GM12801 (cell line): ENCODE measurements around the gene CHRNE.

Experiments used
- TF ChIP-seq, protein P1 (sequence below): IDR thresholded peaks from one replicate; pipeline ENCODE4 v1.5.1; 2011; ENCODE audit warnings: control low read depth; ENCODE audit not compliant: insufficient read length; ENCODE audit errors: extremely low read depth

Gene CHRNE

DNA sequence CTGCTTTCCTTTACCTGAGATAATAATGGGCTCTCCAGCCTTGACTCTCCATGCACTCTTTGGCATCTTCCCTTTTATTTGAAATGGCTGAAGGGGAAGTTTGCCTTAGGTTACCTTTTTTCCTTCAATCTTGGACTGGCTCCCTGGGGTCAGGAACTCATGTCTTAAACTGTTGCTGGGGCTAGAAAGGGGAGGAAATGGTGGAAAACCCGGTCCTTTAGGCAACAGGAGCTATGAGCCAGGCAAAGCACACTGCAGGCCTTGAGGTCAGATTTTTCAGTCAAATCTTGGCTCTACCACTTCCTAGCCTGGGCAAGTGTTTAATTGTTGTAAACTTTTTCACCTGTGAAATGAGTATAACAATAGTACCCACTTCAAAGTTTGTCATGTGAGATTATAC lies 39.6 kb downstream of the CHRNE start:
- TF ChIP-seq, protein P1, sequence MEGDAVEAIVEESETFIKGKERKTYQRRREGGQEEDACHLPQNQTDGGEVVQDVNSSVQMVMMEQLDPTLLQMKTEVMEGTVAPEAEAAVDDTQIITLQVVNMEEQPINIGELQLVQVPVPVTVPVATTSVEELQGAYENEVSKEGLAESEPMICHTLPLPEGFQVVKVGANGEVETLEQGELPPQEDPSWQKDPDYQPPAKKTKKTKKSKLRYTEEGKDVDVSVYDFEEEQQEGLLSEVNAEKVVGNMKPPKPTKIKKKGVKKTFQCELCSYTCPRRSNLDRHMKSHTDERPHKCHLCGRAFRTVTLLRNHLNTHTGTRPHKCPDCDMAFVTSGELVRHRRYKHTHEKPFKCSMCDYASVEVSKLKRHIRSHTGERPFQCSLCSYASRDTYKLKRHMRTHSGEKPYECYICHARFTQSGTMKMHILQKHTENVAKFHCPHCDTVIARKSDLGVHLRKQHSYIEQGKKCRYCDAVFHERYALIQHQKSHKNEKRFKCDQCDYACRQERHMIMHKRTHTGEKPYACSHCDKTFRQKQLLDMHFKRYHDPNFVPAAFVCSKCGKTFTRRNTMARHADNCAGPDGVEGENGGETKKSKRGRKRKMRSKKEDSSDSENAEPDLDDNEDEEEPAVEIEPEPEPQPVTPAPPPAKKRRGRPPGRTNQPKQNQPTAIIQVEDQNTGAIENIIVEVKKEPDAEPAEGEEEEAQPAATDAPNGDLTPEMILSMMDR: no peak

DNA sequence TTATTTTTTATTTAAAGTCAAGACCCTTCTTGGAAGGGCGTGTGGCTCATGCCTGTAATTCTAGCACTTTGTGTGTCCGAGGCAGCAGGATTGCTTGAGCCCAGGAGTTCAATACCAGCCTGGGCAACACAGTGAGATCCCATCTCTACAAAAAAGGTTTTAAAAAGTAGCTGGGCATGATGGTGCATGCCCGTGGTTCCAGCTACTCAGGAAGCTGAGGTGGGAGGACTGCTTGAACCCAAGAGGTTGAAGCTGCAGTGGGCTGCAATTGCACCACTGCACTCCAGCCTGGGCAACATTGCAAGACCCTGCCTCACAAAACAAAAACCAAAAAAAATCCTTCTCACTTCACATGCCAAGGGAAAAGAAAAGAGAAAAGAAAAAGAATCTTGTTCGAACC lies 40.2 kb downstream of the CHRNE start:
- TF ChIP-seq, protein P1: no peak

DNA sequence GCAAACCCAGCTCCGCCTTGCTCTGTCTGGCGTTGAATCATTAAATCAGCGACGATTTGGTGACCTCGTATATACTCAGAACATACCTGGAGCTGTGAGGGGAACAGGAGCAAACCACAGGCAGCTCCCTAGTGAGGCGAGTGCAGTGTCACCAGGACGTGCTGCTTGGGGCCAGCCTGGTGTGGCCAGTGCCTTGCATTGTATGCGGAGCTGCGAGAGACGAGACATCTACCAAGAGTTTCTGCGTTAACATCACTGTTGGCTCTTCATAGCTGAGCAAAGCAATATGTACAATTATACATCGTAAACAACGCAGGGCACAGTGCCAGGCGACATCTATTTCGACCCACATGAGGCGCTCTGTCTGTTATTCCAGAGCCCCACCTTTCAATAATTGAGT lies 41.8 kb downstream of the CHRNE start:
- TF ChIP-seq, protein P1: no peak

DNA sequence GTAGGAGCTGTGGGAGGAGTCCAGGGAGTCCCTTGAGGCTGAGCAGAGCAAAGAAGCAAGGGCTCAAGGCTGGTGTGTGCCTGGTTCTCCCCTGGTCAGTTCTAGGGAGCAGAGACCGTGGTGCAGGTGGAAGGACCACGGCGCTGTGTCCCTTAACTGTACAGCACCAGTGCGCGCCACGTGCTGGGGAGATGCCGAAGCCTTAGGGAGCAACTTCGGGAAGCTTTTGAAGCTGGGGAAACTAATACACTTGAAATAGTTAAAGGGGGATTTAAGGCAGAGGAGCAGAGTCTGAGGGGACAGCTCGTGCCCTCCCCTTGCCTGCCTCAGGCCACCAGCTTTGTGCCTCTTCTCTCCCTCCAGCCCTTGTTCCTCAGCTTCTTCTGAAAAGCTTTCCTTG lies 42.2 kb downstream of the CHRNE start:
- TF ChIP-seq, protein P1: no peak

DNA sequence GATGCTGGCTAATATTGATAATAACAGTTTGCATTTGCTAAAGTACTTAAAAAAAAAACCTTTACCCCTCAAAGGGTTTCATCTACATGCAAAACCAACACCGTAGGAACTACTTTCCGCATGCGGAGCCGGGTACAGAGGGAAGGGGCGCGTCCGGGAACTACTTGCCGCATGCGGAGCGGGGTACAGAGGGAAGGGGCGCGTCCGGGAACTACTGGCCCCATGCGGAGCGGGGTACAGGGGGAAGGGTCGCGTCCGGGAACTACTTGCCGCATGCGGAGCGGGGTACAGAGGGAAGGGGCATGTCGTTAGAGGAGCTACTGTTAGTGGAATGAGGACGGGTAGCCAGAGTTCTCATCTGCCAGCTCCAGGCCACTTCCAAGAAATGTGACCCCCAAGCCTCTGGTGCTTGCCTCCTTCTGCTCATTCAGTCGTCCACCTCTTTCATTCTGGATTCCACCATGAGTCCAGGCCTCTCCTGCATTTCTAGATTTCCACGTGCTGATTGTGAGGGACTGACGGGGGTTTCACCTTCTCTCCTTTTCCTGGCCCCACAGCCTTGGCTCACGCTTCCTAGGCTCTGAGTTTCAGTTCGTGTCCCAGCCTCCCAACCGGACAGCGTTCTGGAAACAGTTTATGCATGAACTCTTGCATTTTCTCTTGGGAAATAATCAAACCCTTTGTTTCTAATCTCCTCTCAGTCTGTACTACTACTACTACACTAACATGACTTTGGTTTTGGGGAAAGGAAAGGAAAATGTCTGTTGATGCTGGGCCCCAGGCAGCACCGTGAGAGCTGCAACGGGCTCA lies 42.9 kb downstream of the CHRNE start:
- TF ChIP-seq, protein P1: no peak

DNA sequence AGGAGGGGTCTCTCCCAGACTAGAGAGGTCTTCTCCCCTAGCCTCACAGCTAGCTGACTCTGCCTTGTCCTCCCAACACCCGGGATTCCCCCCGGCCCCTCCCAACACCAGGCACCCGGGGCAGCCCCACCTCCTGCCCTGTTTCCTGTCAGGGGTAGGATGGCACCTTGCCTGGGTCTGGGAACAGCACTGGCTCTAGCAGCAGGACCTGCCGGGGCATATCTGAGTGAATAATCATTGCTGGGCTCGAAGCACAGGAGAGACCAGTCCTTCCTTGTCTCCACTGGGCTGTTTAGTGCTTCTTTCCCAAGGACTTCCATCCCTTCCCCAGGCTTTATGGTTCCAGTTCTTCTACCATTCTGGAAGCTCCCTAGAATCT lies 44.0 kb downstream of the CHRNE start:
- TF ChIP-seq, protein P1: no peak

DNA sequence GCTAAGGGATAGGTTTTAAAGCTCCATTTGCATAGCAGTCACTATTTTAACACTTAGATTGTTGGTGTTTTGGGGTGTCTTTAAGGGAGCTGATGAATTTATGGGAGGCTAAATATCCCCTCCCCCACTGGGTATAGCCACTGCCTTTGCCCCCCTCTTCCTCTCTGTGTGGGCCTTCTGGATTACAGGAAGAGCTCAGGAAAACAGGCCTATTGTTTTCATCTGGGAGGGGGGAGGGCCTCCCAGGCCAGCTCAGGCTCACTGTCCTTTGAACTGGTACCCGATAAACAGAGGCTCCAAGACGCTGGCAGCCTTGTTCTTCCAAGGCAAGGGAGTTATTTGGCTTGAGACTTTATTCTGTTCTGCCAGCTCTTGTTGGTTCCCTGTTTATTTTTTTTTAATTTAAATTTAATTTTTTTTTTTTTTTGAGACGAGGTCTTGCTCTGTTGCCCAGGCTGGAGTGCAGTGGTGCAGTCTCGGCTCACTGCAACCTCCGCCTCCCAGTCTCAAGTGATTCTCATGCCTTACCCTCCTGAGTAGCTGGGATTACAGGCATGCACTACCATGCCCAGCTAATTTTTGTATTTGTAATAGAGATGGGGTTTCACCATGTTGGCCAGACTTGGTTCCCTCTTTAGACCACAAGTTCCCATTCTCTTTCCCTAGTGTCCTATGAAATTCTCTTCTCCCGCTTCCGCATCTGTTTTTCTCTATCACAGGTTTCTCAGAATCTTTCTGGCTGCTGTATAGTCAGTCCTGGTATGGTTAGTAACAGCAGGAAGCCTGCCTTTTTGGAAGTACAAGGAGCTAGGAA lies 44.6 kb downstream of the CHRNE start:
- TF ChIP-seq, protein P1: no peak
